H54 (cell line): Measurements from ENCODE around the gene ABLIM1.

ENCODE experiments used
- DNase-seq: peaks from one replicate; pipeline ENCODE4 v3.0.0; 2011; ENCODE audit warnings: low spot score, mixed read lengths; ENCODE audit not compliant: insufficient read length
- FAIRE-seq: peaks from 3 replicates; lab custom pipeline; 2011; peaks lifted over from hg19 to GRCh38; lab: Jason Lieb, UNC
- POLR2A ChIP-seq: IDR thresholded peaks from 2 replicates; pipeline ENCODE4 v1.6.1; 2011; ENCODE audit warnings: low read depth, mild to moderate bottlenecking, low read length

Gene ABLIM1

GRCh38 chr10:114520453-114520852, 137.6 kb downstream of the ABLIM1 start:
- TF ChIP-seq POLR2A: no peak
- DNase-seq (no peak), FAIRE-seq (no peak)

- no peak for DNase-seq
- TF ChIP-seq POLR2A: no peak
- no peak for FAIRE-seq
Measured at GRCh38 chr10:114519756-114520293, 138.2 kb downstream of the ABLIM1 start.

GRCh38 chr10:114519306-114519669, 138.8 kb downstream of the ABLIM1 start:
- TF ChIP-seq POLR2A: no peak
- no peak for DNase-seq
- FAIRE-seq: no peak

- no peak for TF ChIP-seq POLR2A
- FAIRE-seq: no peak
Measured at GRCh38 chr10:114518401-114519305, 139.4 kb downstream of the ABLIM1 start.

GRCh38 chr10:114517368-114518250, 140.5 kb downstream of the ABLIM1 start:
- FAIRE-seq: no peak

More at GRCh38 chr10:114518401-114519305, 139.4 kb downstream of the ABLIM1 start:
- no peak for DNase-seq

GRCh38 chr10:114516356-114516755, 141.7 kb downstream of the ABLIM1 start:
- FAIRE-seq: no peak
- DNase-seq: no peak
- TF ChIP-seq POLR2A: no peak

More at GRCh38 chr10:114517368-114518250, 140.5 kb downstream of the ABLIM1 start:
- no peak for TF ChIP-seq POLR2A
- DNase-seq: no peak

GRCh38 chr10:114515298-114515914, 142.7 kb downstream of the ABLIM1 start:
- FAIRE-seq: no peak
- DNase-seq: no peak
- no peak for TF ChIP-seq POLR2A

- TF ChIP-seq POLR2A: no peak
- no peak for FAIRE-seq
- no peak for DNase-seq
Measured at GRCh38 chr10:114513381-114513792, 144.7 kb downstream of the ABLIM1 start.

- TF ChIP-seq POLR2A: no peak
- FAIRE-seq (no peak), DNase-seq (no peak)
Measured at GRCh38 chr10:114511881-114512280, 146.2 kb downstream of the ABLIM1 start.

- TF ChIP-seq POLR2A: no peak
- no peak for FAIRE-seq
Measured at GRCh38 chr10:114508376-114508775, 149.7 kb downstream of the ABLIM1 start.

GRCh38 chr10:114507449-114507848, 150.6 kb downstream of the ABLIM1 start:
- FAIRE-seq (no peak), DNase-seq (no peak)
- no peak for TF ChIP-seq POLR2A

More at GRCh38 chr10:114508376-114508775, 149.7 kb downstream of the ABLIM1 start:
- DNase-seq: no peak

- DNase-seq (no peak), FAIRE-seq (no peak)
- TF ChIP-seq POLR2A: no peak
Measured at GRCh38 chr10:114506871-114507385, 151.1 kb downstream of the ABLIM1 start.
